HepG2 (cell line): Measurements from ENCODE around the gene RAC3. TPM values are rescaled to one million over a fixed set of nuclear protein-coding genes. Genes with fewer than 3 reads are reported as not detected.

Experiments
- ARNT ChIP-seq: fragments of 450-650 bp; IDR thresholded peaks from 2 replicates; pipeline ENCODE4 v1.6.1; 2017
- ATF4 ChIP-seq, 2 experiments: fragments of 450-650 bp in 1 of 2; sonication (generic) in 1 of 2; formaldehyde crosslinking; IDR thresholded peaks; 2 replicates each; pipeline versions ENCODE4 v1.5.0 to v1.8.0; 2020 to 2022; ENCODE audit warnings: mild to moderate bottlenecking in 1 of 2, missing genetic modification reagents in 1 of 2
- ELF3 ChIP-seq: IDR thresholded peaks from 2 replicates; pipeline ENCODE4 v1.6.1; 2016; ENCODE audit warnings: missing genetic modification reagents, missing compliant biosample characterization
- MTERF4 ChIP-seq: sonication (generic); formaldehyde crosslinking; IDR thresholded peaks from 2 replicates; pipeline ENCODE4 v1.8.0; 2023; ENCODE audit warnings: mild to moderate bottlenecking, missing genetic modification reagents
- NCOA2 ChIP-seq: sonication (generic); formaldehyde crosslinking; IDR thresholded peaks from 2 replicates; pipeline ENCODE4 v1.8.0; 2022; ENCODE audit warnings: inconsistent platforms
- STAT5B ChIP-seq: sonication (generic); formaldehyde crosslinking; IDR thresholded peaks from 2 replicates; pipeline ENCODE4 v1.4.0; 2020; ENCODE audit warnings: missing genetic modification reagents
- TEAD3 ChIP-seq: optimal IDR thresholded peaks from 2 replicates; pipeline ENCODE3; 2016; ENCODE audit warnings: borderline replicate concordance
- ZBTB7A ChIP-seq: sonication (generic); formaldehyde crosslinking; IDR thresholded peaks from 2 replicates; pipeline ENCODE4 v1.8.0; 2022; ENCODE audit warnings: mild to moderate bottlenecking, missing genetic modification reagents
- ZHX1 ChIP-seq: sonication (generic); formaldehyde crosslinking; IDR thresholded peaks from 2 replicates; pipeline ENCODE4 v1.8.1; 2022; ENCODE audit warnings: low read depth, mild to moderate bottlenecking, missing genetic modification reagents
- ZNF224 ChIP-seq: sonication (generic); formaldehyde crosslinking; IDR thresholded peaks from 2 replicates; pipeline ENCODE4 v1.5.0; 2020; ENCODE audit warnings: mild to moderate bottlenecking, missing genetic modification reagents
- ZNF263 ChIP-seq: sonication (generic); formaldehyde crosslinking; IDR thresholded peaks from 2 replicates; pipeline ENCODE4 v1.4.0; 2020; ENCODE audit warnings: missing genetic modification reagents
- ZNF33B ChIP-seq: sonication (generic); formaldehyde crosslinking; IDR thresholded peaks from 2 replicates; pipeline ENCODE4 v1.5.1; 2020; ENCODE audit warnings: mild to moderate bottlenecking, missing genetic modification reagents
- ZNF354B ChIP-seq: sonication (generic); formaldehyde crosslinking; IDR thresholded peaks from 2 replicates; pipeline ENCODE4 v1.8.0; 2022; ENCODE audit warnings: mild to moderate bottlenecking, missing genetic modification reagents
- ZNF547 ChIP-seq: sonication (generic); formaldehyde crosslinking; IDR thresholded peaks from 2 replicates; pipeline ENCODE4 v1.5.1; 2020; ENCODE audit warnings: mild to moderate bottlenecking, missing genetic modification reagents
- ZNF660 ChIP-seq: sonication (generic); formaldehyde crosslinking; IDR thresholded peaks from 2 replicates; pipeline ENCODE4 v1.5.1; 2020; ENCODE audit warnings: mild to moderate bottlenecking, low read depth, missing genetic modification reagents, borderline replicate concordance
- ZNF687 ChIP-seq: sonication (generic); formaldehyde crosslinking; IDR thresholded peaks from 2 replicates; pipeline ENCODE4 v1.5.1; 2020; ENCODE audit warnings: mild to moderate bottlenecking, missing genetic modification reagents, moderate library complexity
- polyA plus RNA-seq, 8 experiments: library from polyadenylated mRNA; depleted of rRNA in 3 of 8; stranded (reverse) in 7 of 8; unstranded in 1 of 8; fragments of >200 nt; fragmentation: Illumina TruSeq in 4 of 8; extraction: Trizol in 4 of 8; gene quantifications; 2 replicates each; pipeline versions ENCODE4 v1.2.1 to v1.2.3, GENCODE V29; 2011 to 2016; ENCODE audit warnings: low read depth in 4 of 8, missing spikeins in 1 of 8, mixed read lengths in 1 of 8; ENCODE audit not compliant: insufficient read depth in 1 of 8
- total RNA-seq, 5 experiments: library from RNA; depleted of rRNA; stranded (reverse); fragments of >200 nt; fragmentation: Illumina TruSeq; extraction: Trizol; gene quantifications; 2 replicates each; pipeline ENCODE4 v1.2.3, GENCODE V29; 2016; ENCODE audit warnings: low read depth in 1 of 5

RAC3 gene
- total and polyA plus RNA-seq, 2 of the 13 experiments (the other 11 are each of a cell fraction or from before 2014, with no cell fraction given), result 10.5 to 21.3 TPM

- TF ChIP-seq ELF3 (CRISPR knock-in tag) (peak; percentile 74), ZNF224 (CRISPR knock-in tag) (no peak), ZNF547 (CRISPR knock-in tag) (peak; percentile 61), ZBTB7A (CRISPR knock-in tag) (peak; percentile 98), ZNF354B (CRISPR knock-in tag) (no peak), ZNF33B (0 out of 2 replicates have a peak, but pooled peaks have one; percentile 27), MTERF4 (CRISPR knock-in tag) (no peak), TEAD3 (CRISPR knock-in tag) (peak; percentile 81), ZHX1 (peak; percentile 84), ARNT (no peak), STAT5B (0 out of 2 replicates have a peak, but pooled peaks have one; percentile 45), ZNF660 (CRISPR knock-in tag) (no peak), NCOA2 (peak; percentile 93), ZNF263 (peak; percentile 81; the same call in 1 of the 2 replicates), ZNF687 (CRISPR knock-in tag) (peak; percentile 88), ATF4 (CRISPR knock-in tag; IDR thresholded peaks at IDR 0.05) (peak; percentile 16 to 85; a peak in 2 of 4 replicates)
These were observed 30.5 kb upstream of the RAC3 start (continued) for GRCh38 chr17:82000803-82001570.
